ENCODE data around the gene ST3GAL4. TPM values are rescaled to one million over a fixed set of nuclear protein-coding genes. Genes with fewer than 3 reads are reported as not detected.
"Not testable (repeated sequence)": the region's sequence is repeated elsewhere in the genome, so short reads cannot be mapped to it uniquely, and the experiment has no call there.

ST3GAL4 gene
- total and polyA plus RNA-seq, 9 of the 15 experiments (the other 6 are each of a cell fraction or from before 2014, with no cell fraction given): 0.27 to 22.9 (median 10.5) TPM

DNA sequence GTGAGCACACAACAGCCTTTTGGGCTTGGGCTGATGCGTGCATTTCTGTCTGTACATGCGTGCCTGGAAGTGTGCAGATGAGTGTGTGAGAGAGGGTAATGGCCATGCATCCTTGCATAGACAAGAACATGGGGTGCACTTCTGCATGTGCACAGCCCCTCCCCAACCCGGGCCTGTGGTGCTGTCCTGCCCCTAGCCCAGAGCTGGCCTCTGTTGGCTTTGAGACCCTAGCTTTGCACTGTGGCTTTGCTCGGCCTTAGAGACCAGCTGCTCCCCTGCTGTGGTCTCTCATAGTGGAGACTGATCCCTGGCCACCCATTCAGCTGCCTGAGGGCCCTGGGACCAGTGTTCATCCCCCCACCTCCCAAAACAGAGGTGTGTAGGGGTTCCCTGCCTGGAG lies 25.4 kb downstream of the ST3GAL4 start:
- Histone ChIP-seq H4K20me1 (replicated peaks; ENCODE audit: control insufficient read depth, insufficient read depth, low read length) (peaks cover 8% of the 10 kb centered on the region; the same call in 1 of the 2 replicates), H3K9me1 (ENCODE audit: control insufficient read depth, insufficient read depth, low read length) (no peaks in the 10 kb centered on the region), H3K27me3 (ENCODE audit: control insufficient read depth in 2 of 2, insufficient read depth in 2 of 2, low read length in 2 of 2) (no peaks in the 10 kb centered on the region), H2AFZ (ENCODE audit: low read depth, low read length) (no peak overlapping the region), H3K9ac (ENCODE audit: insufficient read depth in 1 of 2, low read depth in 2 of 2, low read length in 2 of 2) (no peak overlapping the region), H3K4me2 (ENCODE audit: insufficient read depth, low read length) (no peak overlapping the region), H3K36me3 (ENCODE audit: control insufficient read depth, insufficient read depth, low read length) (no peaks in the 10 kb centered on the region), H3K4me1 (replicated peaks in 1 of 2; ENCODE audit: control insufficient read depth in 2 of 2, insufficient read depth in 2 of 2, low read length in 2 of 2) (peaks cover 0 to 5% of the 10 kb centered on the region in 2 experiments; a peak in 2 of 5 replicates), H3K27ac (ENCODE audit: extremely low read depth, low read depth, low read length) (no peak overlapping the region), H3K4me3 (no peak overlapping the region), H3K79me2 (ENCODE audit: control insufficient read depth, insufficient read depth, low read length) (no peaks in the 10 kb centered on the region), H3K9me3 (replicated peaks; ENCODE audit: control insufficient read depth, insufficient read depth, low read depth, low read length) (no peaks in the 10 kb centered on the region)
- intact Hi-C loops (cut with micrococcal nuclease): no loop called here
- no peak for FAIRE-seq
- no peak for DNase-seq (ENCODE audit: extremely low read depth in 1 of 4, low spot score in 3 of 4)
- 45% methylated on average over 4 of the region's 4 CpGs for whole genome bisulfite sequencing (ENCODE audit: insufficient coverage, low coverage, missing lambda C conversion rate)
- ChIA-PET POLR2A (interaction anchor here (0.7 kb wide), 1 partner anchor 11 kb away, joined by 3 read pairs; no protein-coding TSS in a partner anchor), CTCF (ENCODE audit: low intra/inter-chr PET ratio) (no interaction called here)
- in situ Hi-C loops (cut with MboI): no loop called here
- BruUV-seq (replicated peaks): no TSS peak
- no peak for ATAC-seq
- no peak for TF ChIP-seq ZNF507 (tag; conservative IDR thresholded peaks at IDR 0.05)
- TF ChIP-seq HOXB6 (CRISPR knock-in tag; IDR thresholded peaks at IDR 0.05; ENCODE audit: borderline replicate concordance): no peak
- TF ChIP-seq CREBBP (IDR thresholded peaks at IDR 0.05; ENCODE audit: low read depth, low read length): no peak
- TF ChIP-seq CEBPZ (IDR thresholded peaks at IDR 0.05; ENCODE audit: borderline replicate concordance, low read depth, low read length): no peak
- no peak for TF ChIP-seq ZNF830 (CRISPR knock-in tag; IDR thresholded peaks at IDR 0.05)
- TF ChIP-seq MTA2 (IDR thresholded peaks at IDR 0.05; ENCODE audit: low read depth): no peak
- no peak for TF ChIP-seq ZNF780A (CRISPR knock-in tag; IDR thresholded peaks at IDR 0.05)
- TF ChIP-seq ZNF133 (CRISPR knock-in tag; IDR thresholded peaks at IDR 0.05): no peak
- no peak for TF ChIP-seq C11orf30 (IDR thresholded peaks at IDR 0.05; ENCODE audit: low read depth)

- DNase-seq (ENCODE audit: extremely low read depth in 1 of 4, low spot score in 3 of 4); H3K27ac ChIP-seq (ENCODE audit: extremely low read depth, low read depth, low read length); H3K4me2 ChIP-seq (ENCODE audit: insufficient read depth, low read length); intact Hi-C loops (cut with micrococcal nuclease); H3K9me3 ChIP-seq (replicated peaks; ENCODE audit: control insufficient read depth, insufficient read depth, low read depth, low read length); in situ Hi-C loops (cut with MboI); H3K4me1 ChIP-seq (replicated peaks in 1 of 2; ENCODE audit: control insufficient read depth in 2 of 2, insufficient read depth in 2 of 2, low read length in 2 of 2); H3K36me3 ChIP-seq (ENCODE audit: control insufficient read depth, insufficient read depth, low read length); ATAC-seq; H3K9ac ChIP-seq (ENCODE audit: insufficient read depth in 1 of 2, low read depth in 2 of 2, low read length in 2 of 2); H3K4me3 ChIP-seq; H4K20me1 ChIP-seq (replicated peaks; ENCODE audit: control insufficient read depth, insufficient read depth, low read length); H3K27me3 ChIP-seq (ENCODE audit: control insufficient read depth in 2 of 2, insufficient read depth in 2 of 2, low read length in 2 of 2); FAIRE-seq; POLR2A ChIA-PET; BruUV-seq (replicated peaks); H3K79me2 ChIP-seq (ENCODE audit: control insufficient read depth, insufficient read depth, low read length); CTCF ChIA-PET (ENCODE audit: low intra/inter-chr PET ratio); H3K9me1 ChIP-seq (ENCODE audit: control insufficient read depth, insufficient read depth, low read length); H2AFZ ChIP-seq (ENCODE audit: low read depth, low read length): not testable (repeated sequence)
- 17% methylated on average over 1 of the region's 10 CpGs for WGBS (ENCODE audit: insufficient coverage, low coverage, missing lambda C conversion rate)
These were observed 26.5 kb downstream of the ST3GAL4 start for GRCh38 chr11:126381960-126382359.

Measured in K562 (cell line).